GM12878 (cell line): ENCODE measurements around the gene PLXNA2. TPM values are rescaled to one million over a fixed set of nuclear protein-coding genes. Genes with fewer than 3 reads are reported as not detected.

Source experiments
- ATAC-seq: fragments of 200-7000 bp; cut with Tn5 transposase; 3 replicates; pipeline ENCODE4 v1.9.1; 2020; ENCODE audit warnings: mild to moderate bottlenecking, moderate library complexity
- BruUV-seq: library from RNA; stranded (reverse); fragments of 400-500 nt; replicated peaks from 2 replicates; lab custom pipeline; 2021; lab: Mats Ljungman, UMichigan
- CTCF ChIA-PET: fragments of 300-600 bp; sonication (Branson Sonifier 250); formaldehyde crosslinking; extraction: SDS; loops from one replicate; lab custom pipeline; 2021; ENCODE audit warnings: inconsistent platforms; lab: Yijun Ruan, JAX
- POLR2A ChIA-PET: fragments of 350-600 bp; formaldehyde crosslinking; extraction: SDS; loops from one replicate; lab custom pipeline; 2021; ENCODE audit warnings: inconsistent platforms; lab: Charles Lee
- RAD21 ChIA-PET: fragments of 300-600 bp; sonication (Branson Sonifier 250); formaldehyde crosslinking; loops from one replicate; lab custom pipeline; 2023; ENCODE audit warnings: antibody characterized with exemption; ENCODE audit not compliant: unreplicated experiment; lab: Charles Lee
- SMC1A ChIA-PET: fragments of 300-600 bp; sonication (Branson Sonifier 250); formaldehyde crosslinking; loops from one replicate; lab custom pipeline; 2023; ENCODE audit not compliant: unreplicated experiment, uncharacterized antibody; lab: Charles Lee
- DNase-seq: peaks from one replicate; pipeline ENCODE4 v3.0.0-alpha.2; 2011; ENCODE audit warnings: low read depth, low spot score
- FAIRE-seq: peaks from 3 replicates; lab custom pipeline; 2011; peaks lifted over from hg19 to GRCh38; lab: Jason Lieb, UNC
- H2AFZ ChIP-seq: 2 replicates; pipeline ENCODE4 v1.6.0; 2011; ENCODE audit warnings: low read depth, low read length, control low read depth; ENCODE audit not compliant: control insufficient read depth
- H3K27ac ChIP-seq: 2 replicates; pipeline ENCODE4 v1.5.1; 2011; ENCODE audit warnings: control low read depth; ENCODE audit not compliant: control insufficient read depth, insufficient read depth
- H3K27me3 ChIP-seq, 2 experiments: replicated peaks in 1 of 2; 2 replicates each; pipeline versions ENCODE4 v1.6.0 to v1.6.1; 2011; ENCODE audit warnings: low read length in 1 of 2; ENCODE audit not compliant: control insufficient read depth in 2 of 2, insufficient read depth in 2 of 2
- H3K36me3 ChIP-seq, 2 experiments: 2 replicates each; pipeline ENCODE4 v1.5.1; 2011; ENCODE audit warnings: low read length in 1 of 2; ENCODE audit not compliant: control insufficient read depth in 2 of 2, insufficient read depth in 2 of 2
- H3K4me1 ChIP-seq: 2 replicates; pipeline ENCODE4 v1.6.1; 2011; ENCODE audit warnings: mild to moderate bottlenecking, low read length, moderate library complexity, mixed read lengths; ENCODE audit not compliant: control insufficient read depth, insufficient read depth
- H3K4me2 ChIP-seq: 2 replicates; pipeline ENCODE4 v1.6.0; 2011; ENCODE audit warnings: control low read depth; ENCODE audit not compliant: control insufficient read depth, insufficient read depth
- H3K4me3 ChIP-seq: fragments of 200-600 bp; sonication (generic); 2 replicates; pipeline ENCODE4 v1.5.1; 2016
- H3K79me2 ChIP-seq: 2 replicates; pipeline ENCODE4 v1.6.0; 2011; ENCODE audit warnings: low read length; ENCODE audit not compliant: control insufficient read depth, insufficient read depth
- H3K9ac ChIP-seq: 2 replicates; pipeline ENCODE4 v1.8.0; 2011; ENCODE audit warnings: low read length, control low read depth, mixed read lengths; ENCODE audit not compliant: control insufficient read depth, insufficient read depth
- H3K9me3 ChIP-seq: replicated peaks from 3 replicates; pipeline ENCODE4 v1.5.1; 2011; ENCODE audit warnings: mild to moderate bottlenecking, low read length; ENCODE audit not compliant: control insufficient read depth, insufficient read depth
- H4K20me1 ChIP-seq: 2 replicates; pipeline ENCODE4 v1.6.0; 2011; ENCODE audit not compliant: control insufficient read depth, insufficient read depth
- CBX5 ChIP-seq: sonication (generic); IDR thresholded peaks from 2 replicates; pipeline ENCODE4 v1.6.1; 2016; ENCODE audit warnings: low read depth, moderate library complexity, mild to moderate bottlenecking, inconsistent platforms
- DPF2 ChIP-seq: fragments of 450-650 bp; IDR thresholded peaks from 2 replicates; pipeline ENCODE4 v1.6.1; 2017; ENCODE audit warnings: mild to moderate bottlenecking
- E2F8 ChIP-seq: fragments of 450-650 bp; IDR thresholded peaks from 2 replicates; pipeline ENCODE4 v1.6.1; 2018; ENCODE audit warnings: mild to moderate bottlenecking, low read depth, moderate library complexity; ENCODE audit not compliant: partially characterized antibody
- KLF5 ChIP-seq: fragments of 450-650 bp; IDR thresholded peaks from 2 replicates; pipeline ENCODE4 v1.6.1; 2014; ENCODE audit warnings: mild to moderate bottlenecking; ENCODE audit not compliant: partially characterized antibody
- MYC ChIP-seq: IDR thresholded peaks from 2 replicates; pipeline ENCODE4 v1.6.1; 2011; ENCODE audit warnings: mild to moderate bottlenecking, low read length, moderate library complexity, inconsistent platforms; ENCODE audit not compliant: insufficient read depth, insufficient replicate concordance, insufficient read length, severe bottlenecking
- PRDM15 ChIP-seq: fragments of 450-650 bp; formaldehyde crosslinking; IDR thresholded peaks from 2 replicates; pipeline ENCODE4 v1.4.0; 2020; ENCODE audit warnings: mild to moderate bottlenecking, moderate library complexity
- ZBTB4 ChIP-seq: fragments of 450-650 bp; formaldehyde crosslinking; IDR thresholded peaks from 2 replicates; pipeline ENCODE4 v1.4.0; 2022; ENCODE audit warnings: mild to moderate bottlenecking, moderate library complexity
- WGBS: methylation state at CpG from one replicate; pipeline ENCODE4 v1.1.6; 2016; ENCODE audit warnings: low lambda C conversion rate; ENCODE audit not compliant: insufficient replicate concordance, insufficient coverage; ENCODE audit errors: missing lambda C conversion rate; 5-methylcytosine and 5-hydroxymethylcytosine counted together
- in situ Hi-C: fragments of 300-500 bp; cut with MboI; formaldehyde crosslinking; loops from 9 replicates; pipeline ENCODE4 v1.14.3; 2018; ENCODE audit warnings: mixed read lengths
- intact Hi-C: fragments of 100-400 bp; cut with micrococcal nuclease; formaldehyde crosslinking; loops from one replicate; pipeline ENCODE4 v1.14.2; 2022; ENCODE audit not compliant: unreplicated experiment
- polyA plus RNA-seq, 11 experiments: library from polyadenylated mRNA; depleted of rRNA in 4 of 11; unstranded in 6 of 11; stranded (reverse) in 5 of 11; fragments of >200 nt; fragmentation: Nextera tagmentation in 4 of 11; fragmentation: Illumina TruSeq in 1 of 11; extraction: Ambion mirVana in 4 of 11; extraction: Trizol in 1 of 11; gene quantifications; 1 replicate in 1 of 11; 2 replicates in 10 of 11; pipeline versions ENCODE4 v1.2.1 to v1.2.3, GENCODE V29; 2011 to 2016; ENCODE audit warnings: inconsistent platforms in 2 of 11, missing spikeins in 2 of 11, low read depth in 1 of 11
- total RNA-seq, 4 experiments: library from RNA; depleted of rRNA in 3 of 4; stranded (reverse); fragments of >200 nt in 3 of 4; fragmentation: Illumina TruSeq in 1 of 4; extraction: Trizol in 1 of 4; gene quantifications; 2 replicates each; pipeline versions ENCODE4 v1.2.1 to v1.2.3, GENCODE V29; 2013 to 2021
- TF ChIP-seq, protein P1 (sequence below), 3 experiments: IDR thresholded peaks in 2 of 3; conservative IDR thresholded peaks in 1 of 3; 2 replicates each; pipeline ENCODE4 v1.5.1; 2011; ENCODE audit warnings: low read depth in 3 of 3, low read length in 3 of 3, mild to moderate bottlenecking in 3 of 3, control low read depth in 2 of 3, moderate library complexity in 2 of 3, inconsistent platforms in 1 of 3, mixed read lengths in 1 of 3; ENCODE audit not compliant: control insufficient read depth in 2 of 3, insufficient read depth in 1 of 3; ENCODE audit errors: extremely low read depth in 1 of 3

The PLXNA2 gene
- total and polyA plus RNA-seq, 10 of the 15 experiments (the other 5 are each of a cell fraction or from before 2014, with no cell fraction given), result under 0.01 to 0.08 (median 0.07) TPM; not detected in 4

- ATAC-seq, result no peak
- no peak overlapping the region for H3K4me2 ChIP-seq
- BruUV-seq, result no TSS peak
- SMC1A ChIA-PET, result interaction anchor here (0.6 kb wide), 1 partner anchor 455 kb away, joined by 4 read pairs; no protein-coding TSS in a partner anchor
- H3K36me3 ChIP-seq, result no peaks in the 10 kb centered on the region
- WGBS, result 43% methylated on average over 3 of the region's 3 CpGs
- H2AFZ ChIP-seq, result no peak overlapping the region
- CTCF ChIA-PET, result no interaction called here
- no peak overlapping the region for H3K9ac ChIP-seq
- RAD21 ChIA-PET, result no interaction called here
- H3K27ac ChIP-seq, result no peak overlapping the region
- no peak for FAIRE-seq
- intact Hi-C loops, result no loop called here
- no peaks in the 10 kb centered on the region for H4K20me1 ChIP-seq
- in situ Hi-C loops, result no loop called here
- no peaks in the 10 kb centered on the region for H3K9me3 ChIP-seq
- peaks cover 0 to 8% of the 10 kb centered on the region in 2 experiments; a peak in 3 of 4 replicates for H3K27me3 ChIP-seq
- POLR2A ChIA-PET, result no interaction called here
- H3K79me2 ChIP-seq, result no peaks in the 10 kb centered on the region
- no peak for TF ChIP-seq KLF5
- TF ChIP-seq PRDM15 (CRISPR knock-in tag), result no peak
- TF ChIP-seq, protein P1, sequence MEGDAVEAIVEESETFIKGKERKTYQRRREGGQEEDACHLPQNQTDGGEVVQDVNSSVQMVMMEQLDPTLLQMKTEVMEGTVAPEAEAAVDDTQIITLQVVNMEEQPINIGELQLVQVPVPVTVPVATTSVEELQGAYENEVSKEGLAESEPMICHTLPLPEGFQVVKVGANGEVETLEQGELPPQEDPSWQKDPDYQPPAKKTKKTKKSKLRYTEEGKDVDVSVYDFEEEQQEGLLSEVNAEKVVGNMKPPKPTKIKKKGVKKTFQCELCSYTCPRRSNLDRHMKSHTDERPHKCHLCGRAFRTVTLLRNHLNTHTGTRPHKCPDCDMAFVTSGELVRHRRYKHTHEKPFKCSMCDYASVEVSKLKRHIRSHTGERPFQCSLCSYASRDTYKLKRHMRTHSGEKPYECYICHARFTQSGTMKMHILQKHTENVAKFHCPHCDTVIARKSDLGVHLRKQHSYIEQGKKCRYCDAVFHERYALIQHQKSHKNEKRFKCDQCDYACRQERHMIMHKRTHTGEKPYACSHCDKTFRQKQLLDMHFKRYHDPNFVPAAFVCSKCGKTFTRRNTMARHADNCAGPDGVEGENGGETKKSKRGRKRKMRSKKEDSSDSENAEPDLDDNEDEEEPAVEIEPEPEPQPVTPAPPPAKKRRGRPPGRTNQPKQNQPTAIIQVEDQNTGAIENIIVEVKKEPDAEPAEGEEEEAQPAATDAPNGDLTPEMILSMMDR (IDR thresholded peaks at IDR 0.05 in 2 of 3, conservative IDR thresholded peaks at IDR 0.05 in 1 of 3; ENCODE audit: control insufficient read depth in 2 of 3, extremely low read depth in 1 of 3, insufficient read depth in 1 of 3, low read depth in 3 of 3, low read length in 3 of 3), result no peak
- TF ChIP-seq CBX5, result no peak
- TF ChIP-seq E2F8, result no peak
- TF ChIP-seq MYC, result no peak
- TF ChIP-seq DPF2, result no peak
- no peak for TF ChIP-seq ZBTB4 (CRISPR knock-in tag)
- no peaks in the 10 kb centered on the region for H3K4me1 ChIP-seq
- DNase-seq, result no peak
- no peak overlapping the region for H3K4me3 ChIP-seq
These were observed 192.5 kb downstream of the PLXNA2 start for GRCh38 chr1:208051651-208052050.
